ENCODE measurements around the gene FNIP2. TPM values are rescaled to one million over a fixed set of nuclear protein-coding genes. Genes with fewer than 3 reads are reported as not detected.

Gene FNIP2
- total RNA-seq: 11.8 and 24.2 TPM in 2 replicates

DNA sequence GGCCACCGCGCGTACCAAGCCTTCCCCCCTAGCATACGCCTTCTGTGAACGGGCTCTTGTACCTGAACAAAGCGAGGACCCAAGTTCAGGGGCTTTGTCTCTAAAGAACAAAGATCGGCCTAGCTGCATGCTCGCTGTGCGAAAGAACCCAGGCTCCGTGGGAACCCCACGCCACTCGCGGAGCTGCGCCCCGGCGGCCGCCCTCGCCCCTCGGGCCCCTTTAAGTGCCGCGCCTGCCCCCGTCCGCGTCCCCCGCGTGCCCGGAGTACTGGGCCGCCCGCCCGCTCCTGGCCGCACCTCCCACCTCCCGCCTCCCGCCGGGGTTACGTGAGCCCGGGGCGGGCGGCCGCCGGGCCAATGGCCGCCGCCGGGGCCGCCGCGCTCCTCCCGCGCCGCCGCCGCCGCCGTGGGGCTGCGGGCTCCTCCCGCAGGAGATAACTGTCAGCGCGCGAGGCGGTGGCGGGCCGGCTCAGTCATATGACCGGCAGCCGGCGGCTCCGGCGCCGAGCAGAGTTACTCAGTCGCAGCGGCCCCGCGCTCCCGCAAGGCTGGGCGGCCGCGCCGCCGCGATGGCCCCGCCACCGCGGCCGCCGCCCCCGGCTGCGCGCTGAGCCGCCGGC lies at the start of gene FNIP2:
TSS of gene FNIP2 (plus strand) at position 472 of the 620 bp plus-strand sequence. CDS start 187 bp downstream, outside the sequence.

GRCh38 chr4:158722917-158723793 lies 45.7 kb upstream of the FNIP2 start, which contains the start of gene PPID:
Gene PPID, minus strand, starts transcription at chr4:158723396. Its CDS starts 108 bp downstream, at chr4:158723288.

Other genes starting within 250 kb of the FNIP2 start
- 0.09 TPM in 1 of 2 replicates, not detected in the other for gene RXFP1, start 247.1 kb upstream of the FNIP2 start, total RNA-seq
- 6.5 and 12.7 TPM in 2 replicates for gene C4orf46, start 97.1 kb upstream of the FNIP2 start, total RNA-seq
- gene ETFDH, start 96.7 kb upstream of the FNIP2 start, total RNA-seq: 11.8 and 21.6 TPM in 2 replicates
- gene PPID, start 45.6 kb upstream of the FNIP2 start, total RNA-seq: 24.6 and 30.7 TPM in 2 replicates